KG1 (cell line): ENCODE results near the gene EPHA7.

Experiments
- DNase-seq: peaks from one replicate; lab custom pipeline; 2025; lab: John Stamatoyannopoulos, UW

EPHA7 gene

DNA sequence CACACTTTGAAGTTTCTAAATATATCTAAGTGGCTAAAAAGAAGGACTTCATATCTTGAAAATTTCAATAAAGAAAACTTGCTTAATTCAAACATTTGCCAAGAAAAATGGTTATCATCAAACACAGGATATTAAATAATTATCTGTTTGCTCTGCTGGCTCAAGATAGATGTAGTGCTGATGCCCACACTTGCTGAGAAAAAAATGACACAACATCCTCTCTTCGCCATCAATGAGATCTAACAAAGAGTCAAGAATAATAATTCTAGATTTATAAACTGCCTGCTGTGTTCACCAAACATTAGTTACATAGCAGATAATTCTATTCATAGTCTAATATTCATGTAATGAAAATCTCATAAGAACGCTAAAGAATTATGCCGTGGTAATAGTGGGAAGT lies 93.6 kb downstream of the EPHA7 start:
- no peak for DNase-seq

DNA sequence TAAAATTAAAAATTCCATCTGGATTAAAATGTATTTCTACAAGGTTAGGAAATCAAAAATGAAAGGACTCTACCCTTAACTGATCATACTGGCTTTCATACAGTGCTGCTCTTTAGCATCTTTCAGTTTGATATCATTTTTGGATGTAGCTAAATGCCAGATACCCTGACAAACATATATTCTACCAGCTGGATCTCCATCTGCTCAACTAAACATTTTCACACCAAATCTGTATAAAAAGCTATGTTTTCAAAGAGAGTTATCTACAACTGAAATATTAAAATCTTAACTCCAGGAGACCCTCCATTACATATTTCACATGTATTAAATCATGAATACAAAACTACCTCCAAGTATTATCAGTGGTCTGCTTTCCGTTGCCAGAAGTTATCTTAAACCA lies 95.7 kb downstream of the EPHA7 start:
- DNase-seq, result no peak

GRCh38 chr6:93322651-93323050 lies 96.7 kb downstream of the EPHA7 start:
- DNase-seq, result no peak

- DNase-seq, result no peak
Measured at GRCh38 chr6:93319304-93319703, 100.1 kb downstream of the EPHA7 start.

DNA sequence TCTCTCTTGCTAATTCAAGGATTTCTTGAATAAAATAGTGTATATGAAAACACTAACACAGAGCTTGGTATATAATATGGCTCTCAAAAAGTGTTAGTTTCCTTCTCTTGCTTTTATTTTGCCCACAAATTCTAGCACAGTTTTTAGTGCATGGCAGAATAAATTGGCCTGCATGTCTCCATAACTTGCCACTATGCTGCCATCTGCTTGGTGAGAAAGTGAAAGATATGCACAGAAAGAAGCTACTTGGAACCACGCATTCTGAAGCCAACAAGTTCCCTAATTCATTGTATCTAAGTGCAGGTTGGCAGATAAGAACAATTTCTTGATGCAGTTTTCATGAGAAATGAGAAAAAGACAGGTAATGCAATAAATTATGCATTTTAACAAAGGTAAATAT lies 101.2 kb downstream of the EPHA7 start:
- DNase-seq, result no peak

- no peak for DNase-seq
Measured at GRCh38 chr6:93317592-93317991, 101.8 kb downstream of the EPHA7 start.

DNA sequence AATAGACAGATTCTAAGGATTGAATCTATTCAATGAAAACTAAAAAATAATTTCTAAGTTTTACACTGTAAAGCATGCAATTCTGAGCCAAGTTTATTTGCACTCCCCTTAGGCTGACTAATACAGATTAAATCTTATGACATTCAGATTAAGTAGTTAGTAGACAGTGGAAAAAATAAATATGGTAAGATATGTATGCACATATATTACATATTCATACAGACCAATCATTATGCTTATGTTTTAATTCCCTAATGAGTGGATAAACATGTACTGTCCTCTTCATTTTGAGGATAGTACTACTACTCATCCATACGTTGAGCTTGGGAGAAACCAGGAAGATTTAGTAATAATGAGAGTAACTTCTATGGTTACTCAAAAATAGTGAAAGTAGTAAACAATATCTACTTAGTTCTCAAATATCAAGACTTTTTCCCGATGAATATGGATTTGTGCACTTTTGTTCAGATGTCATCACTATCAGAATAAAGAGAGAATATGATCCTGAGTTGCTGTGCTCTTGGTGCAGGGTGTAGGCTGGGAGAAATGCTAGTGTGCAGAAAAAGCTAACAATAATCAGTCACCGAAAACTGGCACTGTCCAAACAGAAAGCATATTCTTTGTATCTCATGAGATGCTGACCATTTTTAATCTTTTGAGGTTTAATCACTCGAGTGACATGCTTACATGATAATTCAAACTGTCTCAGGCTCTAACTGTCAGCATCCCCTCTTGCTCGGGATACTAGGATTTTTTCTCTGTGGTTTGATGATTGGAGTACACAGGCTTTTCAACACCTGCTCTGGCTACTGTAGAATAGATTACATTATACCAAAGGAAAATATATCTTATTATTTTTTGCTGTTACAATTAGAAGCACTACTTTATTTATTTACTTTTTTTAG lies 111.6 kb downstream of the EPHA7 start:
- no peak for DNase-seq

DNA sequence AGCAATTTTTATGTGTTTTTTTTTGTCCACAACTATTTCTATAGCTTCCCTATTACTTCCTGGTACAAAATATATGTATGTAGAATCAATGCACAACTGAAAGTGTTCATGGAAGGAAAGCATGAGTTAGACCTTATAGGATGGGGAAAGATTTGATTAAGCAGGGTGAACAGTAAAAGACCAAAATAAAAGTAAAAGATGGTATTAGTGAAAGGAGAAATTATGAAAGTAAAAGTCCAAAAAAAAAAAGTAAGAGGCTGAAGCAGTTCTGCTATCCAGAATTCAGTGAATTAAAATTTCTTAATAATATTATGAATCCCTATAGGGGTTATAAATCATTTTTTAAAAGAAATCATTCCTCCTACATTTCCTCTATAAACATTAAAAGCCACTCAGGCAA lies 114.3 kb downstream of the EPHA7 start:
- no peak for DNase-seq

- no peak for DNase-seq
Measured at GRCh38 chr6:93304505-93304904, 114.9 kb downstream of the EPHA7 start.

DNA sequence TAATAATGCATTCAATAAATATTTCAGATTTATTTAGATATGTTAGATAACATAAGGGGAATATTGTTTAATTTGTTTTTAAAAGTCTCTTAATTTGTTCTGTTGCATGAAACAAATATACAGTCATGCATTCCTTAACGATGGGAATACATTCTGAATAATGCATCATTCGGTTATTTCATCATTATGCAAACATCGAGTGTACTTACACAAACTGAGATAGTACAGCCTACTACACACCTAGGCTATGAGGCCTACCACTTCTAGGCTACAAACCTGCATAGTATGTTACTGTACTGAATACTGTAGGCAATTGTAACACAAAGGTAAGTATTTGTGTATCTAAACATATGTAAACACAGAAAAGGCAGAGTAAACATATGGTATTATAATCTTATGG lies 118.7 kb downstream of the EPHA7 start:
- DNase-seq, result no peak

DNA sequence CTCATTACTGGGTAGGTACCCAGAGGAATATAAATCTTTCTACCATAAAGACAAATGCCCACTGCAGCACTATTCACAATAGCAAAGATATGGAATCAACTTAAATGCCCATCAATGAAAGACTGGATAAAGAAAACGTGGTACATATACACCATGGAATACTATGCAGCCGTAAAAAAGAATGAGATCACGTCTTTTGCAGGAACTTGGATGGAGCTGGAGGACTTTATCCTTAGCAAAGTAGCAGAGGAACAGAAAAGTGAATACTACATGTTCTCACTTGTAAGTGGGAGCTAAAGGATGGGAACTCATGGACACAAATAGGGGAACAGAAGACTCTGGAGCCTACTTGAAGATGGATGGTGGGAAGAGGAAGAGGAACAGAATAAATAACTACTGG lies 119.7 kb downstream of the EPHA7 start:
- no peak for DNase-seq

GRCh38 chr6:93295631-93296030 lies 123.7 kb downstream of the EPHA7 start:
- DNase-seq, result no peak

DNA sequence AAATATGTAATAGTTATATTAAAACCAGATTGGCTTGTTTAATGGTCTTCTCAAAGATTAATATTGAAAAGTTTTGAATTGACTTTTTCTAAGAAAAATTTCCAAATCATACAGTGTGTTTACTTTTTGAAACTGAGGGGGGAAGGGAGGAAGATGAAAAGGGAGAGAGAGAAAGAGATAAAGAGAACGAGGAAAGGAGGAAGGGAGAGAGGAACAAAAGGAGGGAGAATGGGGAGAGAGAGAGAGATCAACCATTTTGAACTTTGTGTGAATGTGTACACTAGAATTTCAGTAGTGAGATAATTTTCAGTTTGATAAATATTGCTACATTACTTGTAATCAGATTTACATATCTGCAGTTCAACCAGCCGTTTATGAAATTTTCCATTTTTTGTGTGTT lies 124.5 kb downstream of the EPHA7 start:
- no peak for DNase-seq

- no peak for DNase-seq
Measured at GRCh38 chr6:93293872-93294271, 125.5 kb downstream of the EPHA7 start.

DNA sequence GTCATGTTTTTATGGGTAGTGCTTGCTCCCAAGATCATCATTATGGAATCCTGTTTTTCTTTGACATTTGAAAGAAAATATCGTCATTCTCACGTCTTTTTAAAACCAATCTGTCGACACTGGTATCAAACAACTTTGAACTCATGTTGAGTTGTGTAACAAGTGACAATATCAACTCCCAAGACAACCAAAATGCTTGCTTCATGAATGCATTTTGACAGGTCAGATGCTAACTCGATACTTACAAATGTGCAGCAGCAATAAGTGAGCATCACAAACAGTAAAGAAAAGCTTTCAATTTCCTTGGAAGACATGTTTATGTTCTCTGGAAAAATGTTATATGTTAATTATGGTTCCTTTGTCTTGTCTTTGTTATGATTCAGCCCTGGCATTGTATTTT lies 125.9 kb downstream of the EPHA7 start:
- DNase-seq, result no peak

DNA sequence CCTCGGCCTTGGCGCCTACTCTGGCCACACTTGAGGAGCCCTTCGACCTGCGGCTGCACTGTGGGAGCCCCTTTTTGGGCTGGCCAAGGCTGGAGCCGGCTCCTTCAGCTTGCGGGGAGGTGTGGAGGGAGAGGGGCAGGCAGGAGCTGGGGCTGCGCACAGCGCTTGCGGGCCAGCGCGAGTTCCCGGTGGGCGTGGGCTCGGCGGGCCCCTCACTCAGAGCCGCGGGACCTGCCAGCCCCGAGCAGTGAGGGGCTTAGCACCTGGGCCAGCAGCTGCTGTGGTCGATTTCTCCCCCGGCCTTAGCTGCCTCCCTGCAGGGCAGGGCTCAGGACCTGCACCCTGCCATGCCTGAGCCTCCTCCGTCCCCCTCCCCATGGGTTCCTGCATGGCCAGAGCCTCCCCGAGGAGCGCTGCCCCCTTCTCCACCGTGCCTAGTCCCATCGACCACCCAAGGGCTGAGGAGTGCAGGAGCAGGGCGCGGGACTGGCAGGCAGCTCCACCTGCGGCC lies 136.8 kb downstream of the EPHA7 start:
- no peak for DNase-seq

GRCh38 chr6:93278241-93278640 lies 141.1 kb downstream of the EPHA7 start:
- DNase-seq, result no peak

DNA sequence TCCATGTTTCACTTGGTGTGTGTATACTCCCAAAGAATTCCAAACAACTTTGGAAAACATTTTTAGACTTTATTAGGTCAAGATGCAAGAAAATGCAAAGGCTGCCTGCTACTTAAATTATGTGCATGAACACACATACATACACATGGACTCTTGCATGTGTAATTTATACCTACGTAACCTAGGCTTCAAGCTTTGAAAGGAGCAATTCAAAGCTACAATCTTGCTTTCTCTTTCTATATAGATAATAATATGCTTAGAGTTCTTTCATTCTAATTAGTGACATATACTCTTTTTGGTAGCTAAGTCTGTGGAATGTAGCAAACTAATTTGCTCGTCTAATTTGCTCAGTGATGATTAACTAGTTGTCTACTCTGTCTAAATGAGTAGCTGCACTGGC lies 146.5 kb downstream of the EPHA7 start:
- no peak for DNase-seq

DNA sequence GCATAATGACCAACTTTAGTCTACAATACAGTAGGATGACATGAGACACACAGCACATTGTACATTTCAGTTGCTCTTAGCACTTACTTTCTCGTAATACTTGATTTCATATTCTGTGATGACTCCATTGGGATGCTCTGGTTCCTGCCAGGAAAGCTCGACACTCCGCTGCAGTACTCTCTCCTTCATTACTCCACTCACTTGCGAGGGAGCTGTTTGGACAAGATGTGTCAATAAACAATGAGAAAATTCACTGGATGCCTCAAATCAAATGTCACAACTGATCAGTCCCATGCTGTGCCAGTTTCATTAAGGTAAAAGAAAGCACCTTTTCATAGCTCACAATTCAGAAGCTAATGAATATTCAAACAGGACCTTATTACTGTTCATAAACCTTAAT lies 147.1 kb downstream of the EPHA7 start:
- no peak for DNase-seq

DNA sequence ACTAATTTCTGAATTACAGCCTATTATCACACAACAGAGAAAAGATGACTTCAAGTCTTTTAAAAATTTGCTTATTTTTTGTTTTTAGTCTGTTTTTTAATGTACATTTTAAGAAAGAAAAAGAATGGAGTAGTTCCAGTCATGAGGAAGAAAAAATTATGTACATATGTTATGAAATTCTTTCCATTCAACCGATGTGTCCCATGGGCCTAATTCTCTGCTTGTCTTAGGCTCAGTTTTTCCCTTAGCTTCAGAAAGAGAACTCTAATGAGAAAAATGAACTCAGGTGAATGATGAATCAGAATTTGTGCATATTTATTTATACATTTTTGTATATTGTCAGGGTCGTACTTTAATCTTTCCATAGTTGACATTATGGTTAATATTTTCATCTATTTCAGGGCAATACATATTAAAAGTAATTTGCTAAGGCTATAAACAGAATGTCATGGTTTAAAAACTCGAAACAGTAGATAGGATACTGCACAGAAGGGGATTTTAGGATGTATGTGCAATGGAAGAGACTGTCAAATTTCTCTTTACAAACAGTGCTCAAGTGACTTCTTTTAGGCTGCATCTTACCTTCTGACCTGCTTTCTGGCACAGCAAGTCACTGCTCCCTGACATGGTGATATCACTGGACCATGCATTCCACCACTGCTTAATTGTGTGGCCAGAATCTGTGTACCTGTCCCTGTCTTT lies 153.1 kb downstream of the EPHA7 start:
- DNase-seq, result no peak

DNA sequence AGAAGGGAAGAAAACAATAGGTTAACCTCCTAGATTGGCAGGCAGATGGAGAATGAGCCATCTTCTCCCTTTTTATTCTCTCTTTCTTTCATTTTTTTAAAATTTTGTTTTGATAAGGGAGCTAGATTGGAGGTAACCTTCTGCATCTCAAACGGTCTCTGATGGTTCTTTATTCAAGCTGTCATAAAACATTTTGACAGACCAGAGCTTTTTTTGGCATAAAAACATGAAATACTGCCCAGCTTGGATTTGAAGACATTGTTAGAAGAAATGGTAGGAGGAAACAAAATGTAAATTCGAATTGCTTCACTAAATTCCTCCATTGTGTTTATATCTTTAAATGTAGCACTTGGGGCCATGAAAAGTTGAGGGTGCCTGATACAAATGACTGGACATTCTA lies 158.5 kb downstream of the EPHA7 start:
- no peak for DNase-seq

DNA sequence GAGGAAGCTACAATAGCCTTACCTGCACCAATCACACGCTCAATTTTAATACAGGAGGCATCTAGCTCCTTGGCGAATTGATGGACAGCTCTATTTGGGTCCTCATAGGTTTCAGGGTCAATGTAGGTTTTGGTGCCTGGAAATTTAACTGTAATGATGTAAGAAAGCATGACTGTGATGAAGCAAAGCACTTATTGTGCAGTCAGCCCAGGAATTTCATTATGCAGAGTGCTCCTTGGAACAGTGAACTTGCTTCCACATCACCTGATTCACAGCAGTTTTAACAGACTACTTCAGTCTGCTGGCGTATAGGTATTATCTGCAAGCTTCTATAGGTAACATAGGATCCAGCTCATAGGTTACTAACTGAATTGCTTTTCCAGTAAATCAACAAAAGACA lies 160.0 kb downstream of the EPHA7 start:
- no peak for DNase-seq

DNA sequence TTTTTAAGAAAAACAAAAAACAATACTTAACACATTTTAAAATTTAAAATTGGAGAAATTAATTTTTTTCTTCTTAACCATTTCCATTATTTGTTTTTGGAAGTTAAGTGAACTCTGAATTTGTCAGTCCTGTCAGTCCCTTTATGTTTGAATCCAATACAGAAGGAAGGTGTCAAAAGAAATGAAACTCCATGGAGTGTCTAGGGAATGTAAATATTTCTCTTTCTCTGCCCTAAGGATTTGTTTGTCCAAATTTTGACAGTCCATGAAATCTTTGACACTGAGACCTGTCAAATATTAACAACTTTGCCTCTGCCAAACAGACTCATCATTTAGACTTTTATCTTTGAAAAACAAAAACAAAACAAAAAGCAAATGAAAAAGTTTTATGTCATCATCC lies 166.4 kb downstream of the EPHA7 start:
- DNase-seq, result no peak
